SK-N-MC (cell line): ENCODE measurements around the gene ATXN10.

Source experiments
- DNase-seq: peaks from one replicate; pipeline ENCODE4 v3.0.0-alpha.2; 2011; ENCODE audit warnings: low read depth, low spot score
- H3K27ac ChIP-seq: fragments of 200-600 bp; sonication (generic); 2 replicates; pipeline ENCODE4 v1.5.1; 2016; ENCODE audit warnings: mixed run types
- H3K36me3 ChIP-seq: fragments of 200-600 bp; sonication (generic); 2 replicates; pipeline ENCODE4 v1.6.1; 2017; ENCODE audit warnings: antibody characterized with exemption, low read length, mixed read lengths; ENCODE audit not compliant: insufficient read depth
- H3K4me3 ChIP-seq: fragments of 200-600 bp; sonication (generic); 2 replicates; pipeline ENCODE4 v1.5.1; 2016
- H3K9ac ChIP-seq: fragments of 200-600 bp; sonication (generic); 2 replicates; pipeline ENCODE4 v1.8.0; 2017; ENCODE audit warnings: mixed run types, mixed read lengths; ENCODE audit not compliant: insufficient read length
- H3K9me3 ChIP-seq: fragments of 200-600 bp; sonication (generic); 2 replicates; pipeline ENCODE4 v1.6.1; 2017; ENCODE audit warnings: low read depth, mild to moderate bottlenecking, antibody characterized with exemption, low read length, moderate library complexity, mixed read lengths
- EZH2 ChIP-seq: fragments of 200-600 bp; sonication (generic); IDR thresholded peaks from one replicate; pipeline ENCODE4 v1.6.1; 2017; ENCODE audit warnings: antibody characterized with exemption
- FOXP2 ChIP-seq: optimal IDR thresholded peaks from 2 replicates; pipeline ENCODE3; 2011; ENCODE audit warnings: mild to moderate bottlenecking, moderate library complexity; ENCODE audit not compliant: insufficient read depth; ENCODE audit errors: extremely low read length, control extremely low read depth
- POLR2AphosphoS5 ChIP-seq: IDR thresholded peaks from 2 replicates; pipeline ENCODE4 v1.6.1; 2012; ENCODE audit warnings: mild to moderate bottlenecking, low read depth, low read length, borderline replicate concordance

The ATXN10 gene

DNA sequence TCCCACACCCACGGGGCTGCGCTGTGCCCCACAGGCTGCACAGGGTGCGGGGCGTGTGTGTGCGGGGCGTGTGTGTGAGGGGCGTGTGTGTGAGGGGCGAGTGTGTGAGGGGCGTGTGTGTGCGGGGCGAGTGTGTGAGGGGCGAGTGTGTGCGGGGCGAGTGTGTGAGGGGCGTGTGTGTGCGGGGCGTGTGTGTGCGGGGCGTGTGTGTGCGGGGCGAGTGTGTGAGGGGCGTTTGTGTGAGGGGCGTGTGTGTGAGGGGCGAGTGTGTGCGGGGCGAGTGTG is 218.7 kb downstream of the ATXN10 start:
- H3K9ac ChIP-seq = no peak overlapping the region
- no peaks in the 10 kb centered on the region for H3K9me3 ChIP-seq
- H3K27ac ChIP-seq = no peak overlapping the region
- DNase-seq = no peak
- TF ChIP-seq EZH2 (no peak), FOXP2 (no peak), POLR2AphosphoS5 (no peak)
- H3K36me3 ChIP-seq = no peaks in the 10 kb centered on the region
- H3K4me3 ChIP-seq = no peak overlapping the region

DNA sequence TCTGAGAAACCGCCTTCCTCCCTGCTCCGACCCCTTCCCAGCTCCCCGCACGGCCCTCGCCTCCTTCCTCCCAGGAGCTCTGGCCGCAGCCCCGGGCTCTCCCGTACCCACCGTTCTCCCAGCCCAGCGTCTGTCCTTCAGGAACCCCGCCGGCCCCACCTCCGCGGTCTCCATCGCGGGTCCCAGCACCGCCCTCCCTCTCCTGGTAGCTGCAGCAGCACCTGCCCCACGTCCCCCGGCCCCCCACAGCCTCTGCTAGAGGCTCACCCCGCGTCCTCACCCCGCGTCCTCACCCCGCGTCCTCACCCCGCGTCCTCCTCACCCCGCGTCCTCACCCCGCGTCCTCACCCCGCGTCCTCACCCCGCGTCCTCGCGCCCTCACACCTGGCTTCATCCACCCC is 219.4 kb downstream of the ATXN10 start:
- Histone ChIP-seq H3K4me3 (no peak overlapping the region), H3K36me3 (no peaks in the 10 kb centered on the region), H3K27ac (no peak overlapping the region), H3K9me3 (no peaks in the 10 kb centered on the region), H3K9ac (no peak overlapping the region)
- TF ChIP-seq EZH2 (no peak), FOXP2 (no peak), POLR2AphosphoS5 (no peak)
- no peak for DNase-seq

DNA sequence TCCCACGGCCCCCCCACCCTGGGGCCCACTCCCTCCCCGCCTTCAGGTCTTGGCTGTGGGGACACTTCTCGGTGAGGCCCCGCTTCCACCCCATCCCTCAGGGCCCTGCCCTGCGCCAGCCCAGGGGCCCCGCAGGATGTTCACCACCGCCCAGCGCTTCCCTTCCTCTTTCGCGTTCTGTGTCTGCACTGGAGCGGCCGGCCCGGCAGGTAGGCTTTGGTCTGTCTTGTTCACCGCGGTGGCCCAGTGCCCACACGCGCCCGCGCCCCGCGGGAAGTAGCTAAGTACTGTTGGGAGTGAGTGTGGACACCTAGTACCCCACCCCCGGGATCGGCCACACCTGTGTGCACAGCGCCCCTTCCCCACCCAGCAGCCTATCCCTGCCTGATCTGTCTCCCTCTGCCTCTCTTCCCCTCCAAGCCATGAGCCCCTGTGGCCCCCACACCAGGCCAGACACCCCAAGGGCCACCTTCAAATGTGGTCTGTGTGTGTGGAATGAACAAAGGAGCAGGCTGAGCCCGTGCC is 219.9 kb downstream of the ATXN10 start:
- TF ChIP-seq POLR2AphosphoS5 (no peak), FOXP2 (no peak), EZH2 (no peak)
- no peak overlapping the region for H3K4me3 ChIP-seq
- no peaks in the 10 kb centered on the region for H3K36me3 ChIP-seq
- no peak overlapping the region for H3K27ac ChIP-seq
- no peak for DNase-seq
- no peaks in the 10 kb centered on the region for H3K9me3 ChIP-seq
- no peak overlapping the region for H3K9ac ChIP-seq

DNA sequence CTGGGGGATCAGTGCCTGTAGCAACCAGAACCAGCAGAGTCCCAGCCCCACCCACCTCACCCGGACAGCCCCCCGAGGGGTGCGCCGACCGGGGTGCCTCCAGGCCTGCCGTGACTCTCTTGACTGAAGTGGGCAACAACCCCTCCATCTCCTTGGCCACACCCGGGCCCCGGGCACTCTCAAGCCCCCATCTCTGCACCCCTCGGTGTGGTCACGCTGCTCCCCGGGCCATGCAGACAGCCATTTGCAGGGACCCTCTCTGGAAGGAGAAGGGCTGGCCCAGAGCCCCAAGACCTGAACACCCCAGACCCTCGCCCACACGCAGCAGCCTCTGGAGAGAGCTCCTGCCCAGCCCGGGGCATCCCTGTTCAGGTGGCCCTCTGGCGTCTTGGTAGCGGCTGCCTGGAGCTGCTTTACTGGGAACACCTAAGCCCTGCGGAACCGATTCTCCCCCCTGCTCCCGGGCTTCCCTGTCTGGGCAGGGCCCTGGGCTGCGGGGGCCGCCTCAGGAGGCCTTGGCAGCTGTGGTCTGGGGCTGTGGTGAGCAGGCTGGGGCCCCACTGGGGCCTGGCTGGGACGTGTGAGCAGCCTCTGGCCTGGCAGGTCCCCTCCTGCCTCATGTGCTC is 220.5 kb downstream of the ATXN10 start:
- Histone ChIP-seq H3K36me3 (no peaks in the 10 kb centered on the region), H3K27ac (no peak overlapping the region), H3K9ac (no peak overlapping the region), H3K4me3 (no peak overlapping the region), H3K9me3 (no peaks in the 10 kb centered on the region)
- DNase-seq = no peak
- TF ChIP-seq POLR2AphosphoS5 (no peak), FOXP2 (no peak), EZH2 (no peak)

DNA sequence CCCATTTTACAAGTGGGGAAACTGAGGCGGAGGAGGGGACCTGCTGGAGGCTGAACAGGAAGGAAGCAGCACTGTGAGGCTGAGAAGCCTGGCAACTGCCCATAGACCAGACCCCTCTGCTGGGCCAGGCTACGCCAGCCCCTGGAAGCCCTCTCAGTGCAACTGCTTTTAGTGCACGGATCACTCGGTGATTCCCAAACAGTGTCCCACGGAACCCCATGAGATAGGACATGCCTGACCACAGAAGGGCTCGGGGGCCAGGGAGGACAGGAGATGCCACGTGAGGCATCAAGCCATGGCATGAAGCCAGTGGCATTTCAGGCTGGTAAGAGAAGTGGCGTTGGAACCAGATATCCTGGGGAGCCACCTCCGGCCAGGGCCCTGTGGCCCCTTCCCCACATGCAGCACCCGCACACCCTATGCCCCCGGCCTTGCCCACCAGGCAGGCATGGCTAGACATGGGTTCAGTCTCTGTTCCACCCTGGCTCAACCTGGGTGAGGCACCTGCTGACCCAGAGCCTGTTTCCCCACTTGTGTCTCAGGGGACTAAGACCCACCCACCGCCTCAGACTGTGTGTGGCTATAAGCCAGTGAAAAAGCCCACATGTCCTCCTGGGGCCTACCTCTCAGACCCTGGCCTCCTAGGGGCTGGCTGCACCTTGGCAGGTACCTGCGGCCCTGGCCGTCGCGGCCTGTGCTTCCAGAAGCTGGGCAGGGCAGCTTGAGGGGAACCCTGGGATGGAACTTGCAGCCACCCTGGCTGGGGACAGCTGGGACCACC is 221.2 kb downstream of the ATXN10 start:
- Histone ChIP-seq H3K9ac (no peak overlapping the region), H3K4me3 (no peak overlapping the region), H3K9me3 (no peaks in the 10 kb centered on the region), H3K36me3 (no peaks in the 10 kb centered on the region), H3K27ac (no peak overlapping the region)
- DNase-seq = no peak
- no peak for TF ChIP-seq FOXP2
- no peak for TF ChIP-seq POLR2AphosphoS5
- TF ChIP-seq EZH2 = no peak

DNA sequence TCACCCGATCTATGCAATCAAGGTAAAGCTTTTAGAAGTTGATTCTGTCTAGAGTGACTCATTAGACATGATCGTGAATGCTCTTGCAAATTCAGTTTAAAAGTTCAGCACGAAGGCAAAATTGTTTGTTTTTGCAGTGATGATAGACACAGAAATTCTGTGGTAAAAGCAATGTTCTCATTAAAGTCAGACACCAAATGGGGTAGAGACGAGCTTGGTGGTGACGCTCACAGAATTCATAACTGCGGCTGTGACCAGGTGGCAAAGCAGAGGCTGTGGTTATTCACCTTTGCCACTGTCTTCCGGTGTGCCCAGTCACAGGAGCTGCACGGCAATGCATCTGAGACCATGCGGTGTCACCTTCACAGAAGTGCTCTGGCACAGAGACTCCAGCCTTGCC is 221.9 kb downstream of the ATXN10 start:
- DNase-seq = no peak
- H3K4me3 ChIP-seq = no peak overlapping the region
- no peaks in the 10 kb centered on the region for H3K9me3 ChIP-seq
- TF ChIP-seq POLR2AphosphoS5 = no peak
- no peak for TF ChIP-seq FOXP2
- TF ChIP-seq EZH2 = no peak
- H3K9ac ChIP-seq = no peak overlapping the region
- H3K36me3 ChIP-seq = no peaks in the 10 kb centered on the region
- H3K27ac ChIP-seq = no peak overlapping the region
